Keratinocyte (primary cell): Measurements from ENCODE around the gene SCAPER. TPM values are rescaled to one million over a fixed set of nuclear protein-coding genes. Genes with fewer than 3 reads are reported as not detected.

Experiments used
- DNase-seq: peaks from one replicate; pipeline ENCODE4 v3.0.0-alpha.2; 2011; ENCODE audit warnings: low read depth, missing footprints, low spot score
- FAIRE-seq: peaks from 2 replicates; lab custom pipeline; 2011; peaks lifted over from hg19 to GRCh38; lab: Jason Lieb, UNC
- H2AFZ ChIP-seq: 2 replicates; pipeline ENCODE4 v1.6.0; 2012; ENCODE audit warnings: low read length, control low read depth, inconsistent platforms; ENCODE audit not compliant: control insufficient read depth
- H3K27ac ChIP-seq: 2 replicates; pipeline ENCODE4 v1.5.1; 2011; ENCODE audit warnings: low read length; ENCODE audit not compliant: control insufficient read depth, insufficient read depth
- H3K27me3 ChIP-seq: 3 replicates; pipeline ENCODE4 v1.6.0; 2011; ENCODE audit warnings: low read length; ENCODE audit not compliant: control insufficient read depth, insufficient read depth; ENCODE audit errors: extremely low read depth
- H3K36me3 ChIP-seq, 2 experiments: 2 replicates in 1 of 2; 3 replicates in 1 of 2; pipeline ENCODE4 v1.5.1; 2011; ENCODE audit warnings: low read length in 2 of 2, mild to moderate bottlenecking in 1 of 2; ENCODE audit not compliant: control insufficient read depth in 2 of 2, insufficient read depth in 2 of 2; ENCODE audit errors: extremely low read depth in 1 of 2
- H3K4me1 ChIP-seq: 3 replicates; pipeline ENCODE4 v1.5.1; 2011; ENCODE audit warnings: low read length; ENCODE audit not compliant: control insufficient read depth, insufficient read depth; ENCODE audit errors: extremely low read depth
- H3K4me2 ChIP-seq: 3 replicates; pipeline ENCODE4 v1.6.0; 2011; ENCODE audit warnings: low read depth, low read length; ENCODE audit not compliant: control insufficient read depth, insufficient read depth; ENCODE audit errors: extremely low read depth
- H3K4me3 ChIP-seq, 3 experiments: fragments of 200-600 bp in 1 of 3; sonication (generic) in 1 of 3; 2 replicates in 2 of 3; 3 replicates in 1 of 3; pipeline ENCODE4 v1.5.1; 2011 to 2016; ENCODE audit warnings: low read length in 3 of 3, mild to moderate bottlenecking in 3 of 3, control low read depth in 2 of 3, inconsistent platforms in 1 of 3, low read depth in 1 of 3, mixed read lengths in 1 of 3, mixed run types in 1 of 3, moderate library complexity in 1 of 3; ENCODE audit not compliant: control insufficient read depth in 2 of 3, insufficient read depth in 2 of 3; ENCODE audit errors: extremely low read depth in 1 of 3
- H3K79me2 ChIP-seq: 2 replicates; pipeline ENCODE4 v1.6.0; 2012; ENCODE audit warnings: low read length; ENCODE audit not compliant: control insufficient read depth, insufficient read depth
- H3K9ac ChIP-seq: 3 replicates; pipeline ENCODE4 v1.6.0; 2011; ENCODE audit warnings: low read length; ENCODE audit not compliant: control insufficient read depth, insufficient read depth; ENCODE audit errors: extremely low read depth
- H3K9me1 ChIP-seq: 3 replicates; pipeline ENCODE4 v1.6.0; 2011; ENCODE audit warnings: low read length; ENCODE audit not compliant: control insufficient read depth, insufficient read depth; ENCODE audit errors: extremely low read depth
- H3K9me3 ChIP-seq: 2 replicates; pipeline ENCODE4 v1.5.1; 2012; ENCODE audit warnings: low read depth, low read length; ENCODE audit not compliant: control insufficient read depth
- H4K20me1 ChIP-seq: 3 replicates; pipeline ENCODE4 v1.6.0; 2011; ENCODE audit warnings: low read length; ENCODE audit not compliant: control insufficient read depth, insufficient read depth; ENCODE audit errors: extremely low read depth
- CTCF ChIP-seq, 3 experiments: IDR thresholded peaks in 1 of 3; conservative IDR thresholded peaks in 1 of 3; optimal IDR thresholded peaks in 1 of 3; 2 replicates in 2 of 3; 3 replicates in 1 of 3; pipeline versions ENCODE3 to v1.5.1; 2011; ENCODE audit warnings: low read length in 3 of 3, mild to moderate bottlenecking in 3 of 3, moderate library complexity in 2 of 3, control low read depth in 1 of 3, inconsistent platforms in 1 of 3; ENCODE audit not compliant: insufficient read depth in 2 of 3; ENCODE audit errors: extremely low read depth in 1 of 3
- EZH2 ChIP-seq: IDR thresholded peaks from one replicate; pipeline ENCODE4 v1.6.1; 2012; ENCODE audit warnings: inconsistent platforms, mild to moderate bottlenecking, low read length, moderate library complexity
- dilution Hi-C: fragments of 300-500 bp; cut with MboI; formaldehyde crosslinking; loops from one replicate; pipeline ENCODE4 v1.7.0; 2020; ENCODE audit warnings: low sequenced_read_pairs; ENCODE audit not compliant: extremely low pct_ligation_motif_present
- polyA plus RNA-seq, 5 experiments: library from polyadenylated mRNA; depleted of rRNA in 3 of 5; stranded (reverse) in 3 of 5; stranded (forward) in 1 of 5; unstranded in 1 of 5; fragments of >200 nt; gene quantifications; 1 replicate in 1 of 5; 2 replicates in 3 of 5; 3 replicates in 1 of 5; pipeline versions ENCODE4 v1.2.1 to v1.2.3, GENCODE V29; 2011 to 2012; ENCODE audit warnings: missing spikeins in 2 of 5, low read depth in 1 of 5, low replicate concordance in 1 of 5

SCAPER gene
- polyA plus RNA-seq, 1 donor (not counting 4 experiments of a cell fraction or from before 2014, with no cell fraction given), result 5.2 TPM

- Histone ChIP-seq H3K4me2 (no peak overlapping the region), H3K9me1 (no peaks in the 10 kb centered on the region), H3K9ac (no peak overlapping the region), H3K4me1 (no peaks in the 10 kb centered on the region), H4K20me1 (no peaks in the 10 kb centered on the region), H3K27me3 (no peaks in the 10 kb centered on the region), H3K27ac (no peak overlapping the region), H3K36me3 (no peaks in the 10 kb centered on the region), H3K9me3 (no peaks in the 10 kb centered on the region), H3K79me2 (no peaks in the 10 kb centered on the region), H3K4me3 (no peak overlapping the region), H2AFZ (no peak overlapping the region)
- dilution Hi-C loops, result no loop called here
- FAIRE-seq (no peak), DNase-seq (no peak)
- TF ChIP-seq EZH2 (no peak), CTCF (optimal IDR thresholded peaks at IDR 0.05 in 1 of 3, IDR thresholded peaks at IDR 0.05 in 1 of 3, conservative IDR thresholded peaks at IDR 0.05 in 1 of 3; ENCODE audit: extremely low read depth in 1 of 3, insufficient read depth in 2 of 3, low read length in 3 of 3) (no peak)
Observed at GRCh38 chr15:76803049-76803571, 102.0 kb downstream of the SCAPER start.

GRCh38 chr15:76802411-76802810, 102.7 kb downstream of the SCAPER start:
- Histone ChIP-seq H3K4me2 (no peak overlapping the region), H3K36me3 (no peaks in the 10 kb centered on the region), H4K20me1 (no peaks in the 10 kb centered on the region), H3K9me3 (no peaks in the 10 kb centered on the region), H3K79me2 (no peaks in the 10 kb centered on the region), H3K9me1 (no peaks in the 10 kb centered on the region), H3K27ac (no peak overlapping the region), H2AFZ (no peak overlapping the region), H3K27me3 (no peaks in the 10 kb centered on the region), H3K4me3 (no peak overlapping the region), H3K4me1 (no peaks in the 10 kb centered on the region), H3K9ac (no peak overlapping the region)
- DNase-seq (no peak), FAIRE-seq (no peak)
- dilution Hi-C loops, result no loop called here
- TF ChIP-seq CTCF (optimal IDR thresholded peaks at IDR 0.05 in 1 of 3, IDR thresholded peaks at IDR 0.05 in 1 of 3, conservative IDR thresholded peaks at IDR 0.05 in 1 of 3; ENCODE audit: extremely low read depth in 1 of 3, insufficient read depth in 2 of 3, low read length in 3 of 3) (no peak), EZH2 (no peak)
